Osteocyte (in vitro differentiated cells): ENCODE results near the gene COL4A2. TPM values are rescaled to one million over a fixed set of nuclear protein-coding genes. Genes with fewer than 3 reads are reported as not detected.

Source experiments
- DNase-seq: peaks from one replicate; pipeline ENCODE4 v3.0.0; 2021; ENCODE audit warnings: mixed read lengths; ENCODE audit not compliant: unreplicated experiment; ENCODE audit errors: extremely low spot score
- H3K27ac Mint-ChIP-seq: one replicate; pipeline ENCODE4 v1.8.0; 2021; ENCODE audit warnings: mild to moderate bottlenecking, mixed read lengths; ENCODE audit not compliant: unreplicated experiment
- H3K27me3 Mint-ChIP-seq: one replicate; pipeline ENCODE4 v1.8.0; 2021; ENCODE audit warnings: mixed read lengths; ENCODE audit not compliant: unreplicated experiment
- H3K36me3 Mint-ChIP-seq: one replicate; pipeline ENCODE4 v1.8.0; 2021; ENCODE audit warnings: mixed read lengths; ENCODE audit not compliant: unreplicated experiment
- H3K4me1 Mint-ChIP-seq: one replicate; pipeline ENCODE4 v1.8.0; 2021; ENCODE audit warnings: mixed read lengths; ENCODE audit not compliant: unreplicated experiment
- H3K4me3 Mint-ChIP-seq: one replicate; pipeline ENCODE4 v1.8.0; 2021; ENCODE audit warnings: mild to moderate bottlenecking, moderate library complexity, mixed read lengths; ENCODE audit not compliant: unreplicated experiment
- H3K9me3 Mint-ChIP-seq: one replicate; pipeline ENCODE4 v1.8.0; 2021; ENCODE audit warnings: mixed read lengths; ENCODE audit not compliant: unreplicated experiment
- CTCF ChIP-seq: fragments of 200-600 bp; sonication (generic); IDR thresholded peaks from 2 replicates; pipeline ENCODE4 v1.5.0; 2021; ENCODE audit warnings: antibody characterized with exemption, mild to moderate bottlenecking, moderate library complexity
- total RNA-seq: library from RNA; stranded (reverse); gene quantifications from 2 replicates; pipeline ENCODE4 v1.2.1, GENCODE V29; 2021

COL4A2 gene
- total RNA-seq, 1 donor from 2014 or later = 2,001 TPM

DNA sequence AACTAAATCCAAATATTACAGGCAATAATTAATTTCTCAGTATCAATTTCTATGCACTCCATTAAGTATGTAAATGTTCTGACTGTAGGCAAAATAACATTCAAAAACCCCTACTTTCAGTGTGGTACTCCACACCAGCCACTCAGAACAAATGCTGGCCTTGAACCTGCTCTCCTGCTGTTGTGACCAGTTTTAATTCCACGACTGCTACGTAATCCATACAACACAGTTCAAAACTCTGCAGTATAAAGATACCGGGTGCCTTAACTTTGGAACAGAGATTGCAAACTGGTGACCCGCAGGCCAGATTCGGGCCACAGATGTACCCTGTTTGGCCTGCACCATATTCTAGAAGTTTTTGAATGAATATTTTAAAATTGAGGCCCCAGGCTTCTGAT, 30.5 kb upstream of the COL4A2 start:
- H3K4me1 Mint-ChIP-seq = peaks cover 87% of the 10 kb centered on the region

GRCh38 chr13:110277357-110277975, 29.6 kb upstream of the COL4A2 start:
- peak overlapping the region; percentile 61 for H3K27ac Mint-ChIP-seq
- TF ChIP-seq CTCF = no peak
- no peaks in the 10 kb centered on the region for H3K9me3 Mint-ChIP-seq
- no peak overlapping the region for H3K4me3 Mint-ChIP-seq
- peaks cover 89% of the 10 kb centered on the region for H3K4me1 Mint-ChIP-seq
- peak; percentile 27 for DNase-seq
- no peaks in the 10 kb centered on the region for H3K27me3 Mint-ChIP-seq
- peaks cover 32% of the 10 kb centered on the region for H3K36me3 Mint-ChIP-seq

More for the DNA sequence above, 30.5 kb upstream of the COL4A2 start:
- no peaks in the 10 kb centered on the region for H3K27me3 Mint-ChIP-seq
- no peak overlapping the region for H3K4me3 Mint-ChIP-seq
- H3K27ac Mint-ChIP-seq = peak overlapping the region; percentile 76
- DNase-seq = peak; percentile 13
- no peaks in the 10 kb centered on the region for H3K9me3 Mint-ChIP-seq
- no peak for TF ChIP-seq CTCF
- H3K36me3 Mint-ChIP-seq = peaks cover 35% of the 10 kb centered on the region

- Mint-ChIP-seq H3K4me1 (peaks cover 95% of the 10 kb centered on the region), H3K9me3 (no peaks in the 10 kb centered on the region), H3K27ac (peak overlapping the region; percentile 98), H3K27me3 (no peaks in the 10 kb centered on the region), H3K36me3 (peaks cover 30% of the 10 kb centered on the region), H3K4me3 (no peak overlapping the region)
- no peak for TF ChIP-seq CTCF
- peak; percentile 23 for DNase-seq
Observed at GRCh38 chr13:110278859-110279258, 28.2 kb upstream of the COL4A2 start.

- H3K4me3 Mint-ChIP-seq = peak overlapping the region; percentile 51
- peak; percentile 75 for DNase-seq
- TF ChIP-seq CTCF = no peak
- H3K4me1 Mint-ChIP-seq = peaks cover 98% of the 10 kb centered on the region
- H3K9me3 Mint-ChIP-seq = no peaks in the 10 kb centered on the region
- H3K27me3 Mint-ChIP-seq = no peaks in the 10 kb centered on the region
- peak overlapping the region; percentile 98 for H3K27ac Mint-ChIP-seq
- H3K36me3 Mint-ChIP-seq = peaks cover 30% of the 10 kb centered on the region
Observed at GRCh38 chr13:110279684-110280083, 27.4 kb upstream of the COL4A2 start.

- H3K4me3 Mint-ChIP-seq = peak overlapping the region; percentile 51
- TF ChIP-seq CTCF = peak; percentile 42
- peaks cover 98% of the 10 kb centered on the region for H3K4me1 Mint-ChIP-seq
- H3K27me3 Mint-ChIP-seq = no peaks in the 10 kb centered on the region
- H3K27ac Mint-ChIP-seq = peak overlapping the region; percentile 98
- peak; percentile 84 for DNase-seq
- no peaks in the 10 kb centered on the region for H3K9me3 Mint-ChIP-seq
- peaks cover 35% of the 10 kb centered on the region for H3K36me3 Mint-ChIP-seq
Observed at GRCh38 chr13:110280231-110280813, 26.8 kb upstream of the COL4A2 start.
